ENCODE measurements around the gene ADARB2.

ADARB2 gene

GRCh38 chr10:1685699-1686490, 51.4 kb downstream of the ADARB2 start:
- no peak for TF ChIP-seq CTCF (IDR thresholded peaks at IDR 0.05; ENCODE audit: extremely low read depth, insufficient read depth, missing control alignments)
- no peak for DNase-seq (ENCODE audit: low spot score)
- in situ Hi-C loops (cut with MboI; ENCODE audit: low pct_unique_long_range_greater_than_20kb, low sequenced_read_pairs, unreplicated experiment) = no loop called here

- no peak for TF ChIP-seq CTCF (IDR thresholded peaks at IDR 0.05; ENCODE audit: extremely low read depth, insufficient read depth, missing control alignments)
- in situ Hi-C loops (cut with MboI; ENCODE audit: low pct_unique_long_range_greater_than_20kb, low sequenced_read_pairs, unreplicated experiment) = no loop called here
- no peak for DNase-seq (ENCODE audit: low spot score)
These were observed 52.3 kb downstream of the ADARB2 start for GRCh38 chr10:1684991-1685390.

GRCh38 chr10:1683649-1684048, 53.7 kb downstream of the ADARB2 start:
- no peak for DNase-seq (ENCODE audit: low spot score)
- in situ Hi-C loops (cut with MboI; ENCODE audit: low pct_unique_long_range_greater_than_20kb, low sequenced_read_pairs, unreplicated experiment) = no loop called here
- no peak for TF ChIP-seq CTCF (IDR thresholded peaks at IDR 0.05; ENCODE audit: extremely low read depth, insufficient read depth, missing control alignments)

- no peak for DNase-seq (ENCODE audit: low spot score)
- in situ Hi-C loops (cut with MboI; ENCODE audit: low pct_unique_long_range_greater_than_20kb, low sequenced_read_pairs, unreplicated experiment) = no loop called here
- TF ChIP-seq CTCF (IDR thresholded peaks at IDR 0.05; ENCODE audit: extremely low read depth, insufficient read depth, missing control alignments) = no peak
These were observed 57.3 kb downstream of the ADARB2 start for GRCh38 chr10:1679821-1680650.

GRCh38 chr10:1678084-1678483, 59.2 kb downstream of the ADARB2 start:
- in situ Hi-C loops (cut with MboI; ENCODE audit: low pct_unique_long_range_greater_than_20kb, low sequenced_read_pairs, unreplicated experiment) = no loop called here
- TF ChIP-seq CTCF (IDR thresholded peaks at IDR 0.05; ENCODE audit: extremely low read depth, insufficient read depth, missing control alignments) = no peak
- no peak for DNase-seq (ENCODE audit: low spot score)

GRCh38 chr10:1677307-1677939, 59.9 kb downstream of the ADARB2 start:
- DNase-seq (ENCODE audit: low spot score) = no peak
- no peak for TF ChIP-seq CTCF (IDR thresholded peaks at IDR 0.05; ENCODE audit: extremely low read depth, insufficient read depth, missing control alignments)
- in situ Hi-C loops (cut with MboI; ENCODE audit: low pct_unique_long_range_greater_than_20kb, low sequenced_read_pairs, unreplicated experiment) = no loop called here
